Lower leg skin (tissue), 4 donors: ENCODE data around the gene UFSP2. TPM values are rescaled to one million over a fixed set of nuclear protein-coding genes. Genes with fewer than 3 reads are reported as not detected.

ENCODE experiments used
- DNase-seq, 2 donors: peaks; one replicate each; pipeline ENCODE4 v3.0.0-alpha.2; 2019; ENCODE audit warnings: low spot score in 2 of 2
- H3K4me3 ChIP-seq: fragments of 200-600 bp; sonication (generic); 2 replicates; pipeline ENCODE4 v1.5.1; 2017; ENCODE audit warnings: mild to moderate bottlenecking, low read depth; ENCODE audit not compliant: poor library complexity, severe bottlenecking
- CTCF ChIP-seq, 3 donors: fragments of 450-650 bp; IDR thresholded peaks; one replicate each; pipeline ENCODE4 v1.5.1; 2016; ENCODE audit warnings: antibody characterized with exemption in 3 of 3, mild to moderate bottlenecking in 3 of 3, moderate library complexity in 2 of 3
- POLR2A ChIP-seq, 2 donors: fragments of 450-650 bp; IDR thresholded peaks; one replicate each; pipeline ENCODE4 v1.6.1; 2016 to 2017; ENCODE audit warnings: antibody characterized with exemption in 2 of 2, mild to moderate bottlenecking in 1 of 2, moderate library complexity in 1 of 2
- WGBS, 2 donors: methylation state at CpG; one replicate each; pipeline ENCODE4 v1.1.5; 2018; 5-methylcytosine and 5-hydroxymethylcytosine counted together
- intact Hi-C: fragments of 100-400 bp; cut with DNase I; formaldehyde crosslinking; loops from one replicate; pipeline ENCODE4 v1.15.0; 2023; ENCODE audit warnings: low total_unique reads
- total RNA-seq, 4 donors: library from RNA; depleted of rRNA; stranded (reverse); fragments of >200 nt; gene quantifications; one replicate each; pipeline ENCODE4 v1.1.0, GENCODE V29; 2016

Gene UFSP2
- total RNA-seq, 4 donors from 2014 or later, result 24.6 to 53.5 (median 32.4) TPM

- peak; percentile 49 to 94 for DNase-seq
- intact Hi-C loops, result loop anchor here (10.0 kb wide), 1 partner anchor 134 kb away; no protein-coding TSS in a partner anchor
- TF ChIP-seq POLR2A (IDR thresholded peaks at IDR 0.05) (no peak), CTCF (IDR thresholded peaks at IDR 0.05) (no peak)
- WGBS, 2 donors, result 1 to 2% methylated on average over 34 to 35 of the region's 41 CpGs
- peak overlapping the region; percentile 35 for H3K4me3 ChIP-seq
Observed at GRCh38 chr4:185470501-185471195, 44.9 kb upstream of the UFSP2 start.

GRCh38 chr4:185469580-185470154 lies 43.9 kb upstream of the UFSP2 start:
- intact Hi-C loops, result loop anchor here (10.0 kb wide), 1 partner anchor 135 kb away; no protein-coding TSS in a partner anchor
- DNase-seq, result no peak
- no peak for TF ChIP-seq POLR2A (IDR thresholded peaks at IDR 0.05)
- 70 to 75% methylated on average over 9 of the region's 9 CpGs for WGBS, 2 donors
- H3K4me3 ChIP-seq, result no peak overlapping the region

- intact Hi-C loops, result no loop called here
Observed at GRCh38 chr4:185468999-185469398, 43.2 kb upstream of the UFSP2 start.

GRCh38 chr4:185467991-185468390 lies 42.2 kb upstream of the UFSP2 start:
- no peak for DNase-seq
- intact Hi-C loops, result no loop called here
- TF ChIP-seq CTCF (IDR thresholded peaks at IDR 0.05) (no peak), POLR2A (IDR thresholded peaks at IDR 0.05) (no peak)
- 86 to 88% methylated on average over 8 of the region's 8 CpGs for WGBS, 2 donors
- H3K4me3 ChIP-seq, result no peak overlapping the region

More at GRCh38 chr4:185468999-185469398, 43.2 kb upstream of the UFSP2 start:
- TF ChIP-seq CTCF (IDR thresholded peaks at IDR 0.05) (no peak), POLR2A (IDR thresholded peaks at IDR 0.05) (no peak)
- WGBS, 2 donors, result 67 to 75% methylated on average over 2 of the region's 2 CpGs
- no peak overlapping the region for H3K4me3 ChIP-seq
- DNase-seq, result no peak

DNA sequence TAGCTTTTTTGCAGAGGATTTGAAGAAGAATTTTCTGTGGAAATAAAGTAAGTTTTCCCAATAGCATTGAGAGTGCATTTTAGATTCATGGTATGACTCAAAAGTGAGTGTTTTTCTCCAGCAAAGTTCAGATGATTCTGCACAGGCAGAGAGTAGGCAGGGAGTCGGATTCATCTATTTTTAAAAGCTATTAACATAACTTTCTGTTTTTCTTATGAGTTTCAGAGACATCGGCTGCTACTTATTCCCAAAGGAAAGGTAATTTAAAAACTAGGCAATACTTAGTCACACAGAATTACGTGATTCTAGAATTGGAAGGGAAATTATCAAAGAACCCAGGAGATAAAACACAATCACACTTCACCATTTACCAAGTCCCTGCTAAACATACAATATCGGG lies 41.3 kb upstream of the UFSP2 start:
- intact Hi-C loops, result no loop called here
- TF ChIP-seq CTCF (IDR thresholded peaks at IDR 0.05), result no peak
- no peak for TF ChIP-seq POLR2A (IDR thresholded peaks at IDR 0.05)
- DNase-seq, result no peak
- 64 to 69% methylated on average over 4 of the region's 4 CpGs for WGBS, 2 donors
- no peak overlapping the region for H3K4me3 ChIP-seq

GRCh38 chr4:185465707-185466106 lies 39.9 kb upstream of the UFSP2 start:
- WGBS, 2 donors, result 85 to 95% methylated on average over 3 of the region's 3 CpGs
- intact Hi-C loops, result no loop called here
- TF ChIP-seq POLR2A (IDR thresholded peaks at IDR 0.05) (no peak), CTCF (IDR thresholded peaks at IDR 0.05) (no peak)
- no peak overlapping the region for H3K4me3 ChIP-seq
- DNase-seq, result no peak
